Loucy (cell line): ENCODE measurements around the gene CGREF1.

Source experiments
- H2AFZ ChIP-seq: fragments of 200-600 bp; sonication (generic); 2 replicates; pipeline ENCODE4 v1.6.0; 2016; ENCODE audit warnings: antibody characterized with exemption, mild to moderate bottlenecking, low read length, moderate library complexity
- H3F3A ChIP-seq: fragments of 200-600 bp; 2 replicates; pipeline ENCODE4 v1.6.0; 2016; ENCODE audit warnings: antibody characterized with exemption, low read depth, mild to moderate bottlenecking
- H3K27me3 ChIP-seq: fragments of 200-600 bp; sonication (generic); 2 replicates; pipeline ENCODE4 v1.6.1; 2014; ENCODE audit warnings: low read length, mild to moderate bottlenecking; ENCODE audit not compliant: insufficient read depth, poor library complexity, severe bottlenecking
- H3K36me3 ChIP-seq: fragments of 200-600 bp; sonication (generic); 2 replicates; pipeline ENCODE4 v1.6.1; 2016; ENCODE audit warnings: low read length; ENCODE audit not compliant: insufficient read depth
- H3K4me1 ChIP-seq: fragments of 200-600 bp; sonication (generic); 2 replicates; pipeline ENCODE4 v1.5.1; 2014; ENCODE audit warnings: low read length, mild to moderate bottlenecking; ENCODE audit not compliant: insufficient read depth, poor library complexity, severe bottlenecking
- H3K4me2 ChIP-seq: fragments of 200-600 bp; sonication (generic); 2 replicates; pipeline ENCODE4 v1.6.0; 2014; ENCODE audit warnings: antibody characterized with exemption, low read length, low read depth, mild to moderate bottlenecking; ENCODE audit not compliant: poor library complexity, severe bottlenecking
- H3K4me3 ChIP-seq: fragments of 200-600 bp; sonication (generic); 2 replicates; pipeline ENCODE4 v1.5.1; 2014; ENCODE audit warnings: low read length, mild to moderate bottlenecking, mixed read lengths; ENCODE audit not compliant: poor library complexity, severe bottlenecking
- H3K79me2 ChIP-seq: fragments of 200-600 bp; sonication (generic); 2 replicates; pipeline ENCODE4 v1.6.1; 2014; ENCODE audit warnings: low read length; ENCODE audit not compliant: insufficient read depth
- H3K9ac ChIP-seq: fragments of 200-600 bp; sonication (generic); 2 replicates; pipeline ENCODE4 v1.6.0; 2014; ENCODE audit warnings: mild to moderate bottlenecking, low read depth, low read length, moderate library complexity; ENCODE audit not compliant: poor library complexity, severe bottlenecking
- H3K9me2 ChIP-seq: fragments of 200-600 bp; sonication (generic); replicated peaks from 2 replicates; pipeline ENCODE4 v1.6.1; 2016; ENCODE audit warnings: low read depth, low read length, mixed read lengths
- H3K9me3 ChIP-seq: fragments of 200-600 bp; sonication (generic); 2 replicates; pipeline ENCODE4 v1.6.1; 2014; ENCODE audit warnings: mild to moderate bottlenecking, antibody characterized with exemption, low read length, low read depth; ENCODE audit not compliant: insufficient read depth
- H4K20me1 ChIP-seq: fragments of 200-600 bp; sonication (generic); 2 replicates; pipeline ENCODE4 v1.6.0; 2014; ENCODE audit warnings: antibody characterized with exemption, low read length, mild to moderate bottlenecking; ENCODE audit not compliant: insufficient read depth, poor library complexity, severe bottlenecking
- CTCF ChIP-seq: fragments of 200-600 bp; sonication (generic); conservative IDR thresholded peaks from 2 replicates; pipeline ENCODE4 v1.5.1; 2014; ENCODE audit warnings: mild to moderate bottlenecking, antibody characterized with exemption, low read length
- EZH2phosphoT487 ChIP-seq: fragments of 200-600 bp; IDR thresholded peaks from 2 replicates; pipeline ENCODE4 v1.6.1; 2018; ENCODE audit warnings: antibody characterized with exemption, mild to moderate bottlenecking, moderate library complexity, borderline replicate concordance

The CGREF1 gene

GRCh38 chr2:27100036-27100435 is 18.9 kb downstream of the CGREF1 start:
- no peak overlapping the region for H3K4me2 ChIP-seq
- no peaks in the 10 kb centered on the region for H3K79me2 ChIP-seq
- H3K9ac ChIP-seq = no peak overlapping the region
- no peaks in the 10 kb centered on the region for H3K27me3 ChIP-seq
- H3K4me3 ChIP-seq = no peak overlapping the region
- no peaks in the 10 kb centered on the region for H4K20me1 ChIP-seq
- no peak overlapping the region for H2AFZ ChIP-seq
- H3K36me3 ChIP-seq = no peaks in the 10 kb centered on the region
- TF ChIP-seq EZH2phosphoT487 (no peak), CTCF (no peak)
- H3K9me2 ChIP-seq = no peaks in the 10 kb centered on the region
- H3F3A ChIP-seq = no peaks in the 10 kb centered on the region
- H3K9me3 ChIP-seq = no peaks in the 10 kb centered on the region
- no peaks in the 10 kb centered on the region for H3K4me1 ChIP-seq

GRCh38 chr2:27099334-27099955 is 19.5 kb downstream of the CGREF1 start:
- Histone ChIP-seq H3K9me3 (no peaks in the 10 kb centered on the region), H3K4me1 (no peaks in the 10 kb centered on the region), H3F3A (no peaks in the 10 kb centered on the region), H3K9me2 (no peaks in the 10 kb centered on the region), H3K9ac (no peak overlapping the region), H3K27me3 (no peaks in the 10 kb centered on the region), H3K79me2 (no peaks in the 10 kb centered on the region), H4K20me1 (no peaks in the 10 kb centered on the region), H2AFZ (no peak overlapping the region), H3K4me3 (no peak overlapping the region), H3K36me3 (no peaks in the 10 kb centered on the region), H3K4me2 (no peak overlapping the region)
- TF ChIP-seq CTCF = no peak
- TF ChIP-seq EZH2phosphoT487 = no peak

- H3K4me1 ChIP-seq = no peaks in the 10 kb centered on the region
- H3K79me2 ChIP-seq = no peaks in the 10 kb centered on the region
- H3K36me3 ChIP-seq = no peaks in the 10 kb centered on the region
- no peaks in the 10 kb centered on the region for H3K9me3 ChIP-seq
- TF ChIP-seq EZH2phosphoT487 (no peak), CTCF (no peak)
- no peak overlapping the region for H3K4me3 ChIP-seq
- no peak overlapping the region for H3K4me2 ChIP-seq
- H3F3A ChIP-seq = no peaks in the 10 kb centered on the region
- H4K20me1 ChIP-seq = no peaks in the 10 kb centered on the region
- no peaks in the 10 kb centered on the region for H3K27me3 ChIP-seq
- H3K9me2 ChIP-seq = no peaks in the 10 kb centered on the region
- no peak overlapping the region for H2AFZ ChIP-seq
- H3K9ac ChIP-seq = no peak overlapping the region
These were observed 21.6 kb downstream of the CGREF1 start for GRCh38 chr2:27097341-27097740.
